ENCODE data around the gene SLC27A2.

The SLC27A2 gene

GRCh38 chr15:50190166-50190570 lies 8.2 kb downstream of the SLC27A2 start:
- DNase-seq (ENCODE audit: low read depth), result no peak
- H3K4me3 ChIP-seq (ENCODE audit: low read length), result no peak overlapping the region
- no peak for TF ChIP-seq CTCF (conservative IDR thresholded peaks at IDR 0.05; ENCODE audit: low read depth, low read length)

GRCh38 chr15:50190723-50191122 lies 8.7 kb downstream of the SLC27A2 start:
- no peak for TF ChIP-seq CTCF (conservative IDR thresholded peaks at IDR 0.05; ENCODE audit: low read depth, low read length)
- H3K4me3 ChIP-seq (ENCODE audit: low read length), result no peak overlapping the region
- no peak for DNase-seq (ENCODE audit: low read depth)

GRCh38 chr15:50192164-50192563 lies 10.2 kb downstream of the SLC27A2 start:
- no peak overlapping the region for H3K4me3 ChIP-seq (ENCODE audit: low read length)
- no peak for TF ChIP-seq CTCF (conservative IDR thresholded peaks at IDR 0.05; ENCODE audit: low read depth, low read length)
- DNase-seq (ENCODE audit: low read depth), result no peak

- no peak overlapping the region for H3K4me3 ChIP-seq (ENCODE audit: low read length)
- no peak for DNase-seq (ENCODE audit: low read depth)
- no peak for TF ChIP-seq CTCF (conservative IDR thresholded peaks at IDR 0.05; ENCODE audit: low read depth, low read length)
These were observed 11.1 kb downstream of the SLC27A2 start for GRCh38 chr15:50192926-50193620.

GRCh38 chr15:50202003-50202402 lies 20.0 kb downstream of the SLC27A2 start:
- no peak for DNase-seq (ENCODE audit: low read depth)
- TF ChIP-seq CTCF (conservative IDR thresholded peaks at IDR 0.05; ENCODE audit: low read depth, low read length), result no peak
- no peak overlapping the region for H3K4me3 ChIP-seq (ENCODE audit: low read length)

GRCh38 chr15:50206020-50206419 lies 24.0 kb downstream of the SLC27A2 start:
- no peak for TF ChIP-seq CTCF (conservative IDR thresholded peaks at IDR 0.05; ENCODE audit: low read depth, low read length)
- no peak overlapping the region for H3K4me3 ChIP-seq (ENCODE audit: low read length)
- DNase-seq (ENCODE audit: low read depth), result no peak

GRCh38 chr15:50209809-50210208 lies 27.8 kb downstream of the SLC27A2 start:
- DNase-seq (ENCODE audit: low read depth), result no peak
- H3K4me3 ChIP-seq (ENCODE audit: low read length), result no peak overlapping the region
- TF ChIP-seq CTCF (conservative IDR thresholded peaks at IDR 0.05; ENCODE audit: low read depth, low read length), result no peak

Data from retinal pigment epithelial cell (primary cell).